Activated CD8-positive, alpha-beta memory T cell treated with anti-CD3 and anti-CD28 coated beads, Interleukin-2, amount 50 U/mL, for 24 hours (primary cell): ENCODE results near the gene XRCC2.
"Not testable (repeated sequence)": the region's sequence is repeated elsewhere in the genome, so short reads cannot be mapped to it uniquely, and the experiment has no call there.

Experiments
- DNase-seq: peaks from one replicate; pipeline ENCODE4 v3.0.0-alpha.2; 2020; ENCODE audit errors: extremely low read depth

XRCC2 gene

DNA sequence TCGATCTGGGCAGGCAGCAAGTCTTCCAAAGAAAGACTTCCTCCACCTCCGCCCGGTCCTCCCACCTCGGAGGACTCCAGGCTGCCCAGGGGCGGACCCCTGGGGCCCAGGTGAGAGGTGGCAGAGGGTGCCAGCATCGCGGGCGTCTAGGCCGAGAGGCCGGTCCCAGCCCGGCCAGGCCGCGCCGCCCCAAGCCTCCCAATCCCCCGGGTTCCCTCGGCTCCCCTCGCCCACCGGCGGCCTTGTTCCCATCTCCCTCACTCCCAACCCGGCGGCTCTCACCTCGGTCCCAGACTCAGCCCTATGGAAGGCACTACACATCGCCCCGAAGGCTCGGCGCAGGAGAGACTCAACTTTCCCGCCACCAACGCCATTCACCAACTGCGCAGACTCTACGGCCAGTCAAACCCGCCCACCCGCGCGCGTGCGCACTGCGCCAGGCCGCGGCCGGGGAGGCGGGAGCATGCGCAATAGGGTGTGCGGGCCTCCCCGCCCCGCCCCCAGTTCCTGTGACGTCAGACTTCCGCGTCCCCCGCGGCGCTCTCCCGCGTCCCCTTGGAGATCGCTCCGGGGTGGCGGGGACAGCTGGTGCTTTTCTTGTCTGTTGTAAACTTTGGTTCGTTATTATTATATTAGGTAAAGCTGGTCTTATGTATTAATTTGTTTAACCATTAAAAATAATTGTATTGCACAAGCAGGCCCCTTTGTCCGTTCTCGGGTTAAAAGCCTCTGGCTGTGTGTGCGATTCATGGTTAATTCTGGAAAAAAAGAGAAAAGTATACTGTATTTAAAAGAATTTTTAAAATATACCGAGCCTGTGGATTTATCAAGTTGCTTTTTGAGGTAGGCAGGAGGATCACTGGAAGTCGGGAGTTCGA lies at the start of gene XRCC2:
XRCC2 (minus strand) TSS at position 383 of the 878 bp plus-strand sequence; CDS start at position 321, 62 bp downstream.
- DNase-seq: peak; percentile 82

DNA sequence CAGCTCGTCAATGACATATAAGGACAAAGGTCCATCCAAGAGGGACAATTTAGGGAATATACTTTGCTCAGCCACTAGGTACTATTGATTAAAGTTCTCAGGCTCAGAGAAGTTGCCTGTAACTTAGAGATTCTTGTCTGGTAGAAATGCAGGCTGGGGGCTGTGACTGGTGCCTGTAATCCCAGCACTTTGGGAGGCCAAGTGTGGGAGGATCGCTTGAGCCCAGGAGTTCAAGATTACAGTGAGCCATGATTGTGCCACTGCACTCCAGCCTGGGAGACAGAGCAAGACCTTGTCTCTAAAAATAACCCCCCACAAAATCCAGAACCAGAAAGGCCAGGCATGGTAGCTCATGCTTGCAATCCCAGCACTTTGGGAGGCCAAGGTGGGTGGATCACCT lies 47.4 kb upstream of the XRCC2 start:
- DNase-seq: no peak

DNA sequence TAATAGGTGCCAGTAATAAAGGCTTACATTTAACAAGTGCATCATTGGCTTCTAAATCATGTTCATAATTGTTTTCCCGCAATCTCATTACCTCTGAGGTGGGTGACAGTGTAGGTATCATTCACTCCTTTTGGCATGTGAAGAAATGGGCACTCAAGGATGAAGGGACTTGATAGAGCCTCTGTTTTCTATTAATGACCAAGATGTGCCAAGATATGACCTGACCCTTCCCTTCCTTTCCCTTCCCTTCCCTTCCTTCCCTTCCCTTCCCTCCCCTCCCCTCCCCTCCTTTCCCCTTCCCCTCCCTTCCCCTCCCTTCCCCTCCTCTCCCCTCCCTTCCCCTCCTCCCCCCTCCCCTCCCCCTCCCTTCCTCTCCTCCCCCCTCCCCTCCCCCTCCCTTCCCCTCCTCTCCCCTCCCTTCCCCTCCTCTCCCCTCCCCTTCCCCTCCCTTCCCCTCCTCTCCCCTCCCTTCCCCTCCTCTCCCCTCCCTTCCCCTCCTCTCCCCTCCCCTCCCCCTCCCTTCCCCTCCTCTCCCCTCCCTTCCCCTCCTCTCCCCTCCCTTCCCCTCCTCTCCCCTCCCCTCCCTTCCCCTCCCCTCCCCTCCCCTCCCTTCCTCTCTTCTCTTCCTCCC lies 36.6 kb upstream of the XRCC2 start:
- not testable (repeated sequence) for DNase-seq

DNA sequence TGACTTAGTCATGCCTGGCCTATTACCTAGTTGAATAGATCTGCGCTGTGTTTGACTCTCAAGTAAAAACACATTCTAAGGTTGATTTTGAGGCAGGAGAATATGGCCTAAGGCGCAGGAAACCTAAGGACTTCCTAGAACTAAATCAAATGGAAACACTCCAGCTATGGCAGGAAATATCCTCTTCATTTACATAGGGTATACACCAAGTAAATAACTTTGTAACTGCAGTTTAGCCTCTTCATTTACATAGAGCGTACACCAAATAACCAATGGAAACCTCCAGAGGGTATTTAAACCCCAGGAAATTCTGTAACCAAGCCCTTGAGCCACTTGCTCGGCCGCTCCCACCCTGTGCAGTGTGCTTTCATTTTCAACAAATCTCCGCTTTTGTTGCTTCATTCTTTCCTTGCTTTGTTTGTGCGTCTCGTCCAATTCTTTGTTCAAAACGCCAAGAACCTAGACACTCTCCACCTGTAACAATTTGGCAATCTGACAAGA lies 35.6 kb upstream of the XRCC2 start:
- no peak for DNase-seq

DNA sequence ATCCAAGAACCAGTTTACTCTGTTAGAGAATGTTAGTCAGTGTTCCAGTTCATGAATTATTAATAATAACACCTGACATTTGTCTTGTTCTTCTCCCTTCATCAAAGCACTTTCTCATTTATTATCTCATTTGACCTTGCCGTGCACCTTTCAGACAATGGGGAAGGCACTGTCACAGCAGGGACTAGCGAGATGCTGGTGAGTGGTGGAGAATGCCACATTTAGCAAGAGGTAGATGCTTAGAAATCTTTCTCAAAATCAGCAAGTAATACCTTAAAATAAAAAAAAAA lies 34.2 kb upstream of the XRCC2 start:
- DNase-seq: no peak

DNA sequence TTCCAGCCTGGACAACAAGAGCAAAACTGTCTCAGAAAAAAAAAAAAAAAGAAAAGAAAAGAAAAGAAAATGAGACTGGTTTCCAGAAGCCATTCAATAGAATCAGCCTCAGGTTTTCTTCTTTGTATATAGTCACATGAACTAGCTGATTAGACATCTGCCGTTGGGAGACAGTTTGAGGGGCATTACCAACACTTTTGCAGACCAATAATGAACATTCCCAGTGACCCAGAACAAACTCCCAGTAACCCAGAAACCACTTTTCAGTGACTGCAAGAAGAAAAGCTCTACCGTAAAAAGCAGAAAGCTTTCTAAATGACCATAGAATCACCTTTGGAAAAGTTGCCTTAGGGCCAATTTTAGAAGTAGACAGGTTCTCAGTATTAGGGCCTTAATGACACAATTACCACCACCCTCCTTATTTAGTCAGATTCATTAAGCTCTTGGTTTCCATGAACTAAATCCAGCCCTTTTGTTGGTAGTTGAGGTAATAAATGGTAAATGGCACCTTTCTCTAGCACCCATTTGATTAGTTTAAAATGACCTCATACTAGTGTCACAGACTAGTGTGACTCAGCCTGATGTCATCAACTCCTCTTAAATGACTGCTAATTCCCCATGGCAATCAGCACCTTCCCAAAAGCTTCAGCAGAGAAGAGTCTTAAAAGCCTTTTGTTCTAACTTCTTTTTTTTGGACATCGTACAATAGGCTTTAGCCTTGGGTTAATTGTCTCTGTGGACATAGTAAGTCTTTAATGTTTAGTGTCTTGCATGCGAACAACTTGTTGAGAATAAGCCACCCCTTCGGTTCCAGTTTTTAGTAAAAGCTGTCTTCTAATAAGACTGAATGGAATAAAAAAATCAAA lies 33.6 kb upstream of the XRCC2 start:
- DNase-seq: no peak

DNA sequence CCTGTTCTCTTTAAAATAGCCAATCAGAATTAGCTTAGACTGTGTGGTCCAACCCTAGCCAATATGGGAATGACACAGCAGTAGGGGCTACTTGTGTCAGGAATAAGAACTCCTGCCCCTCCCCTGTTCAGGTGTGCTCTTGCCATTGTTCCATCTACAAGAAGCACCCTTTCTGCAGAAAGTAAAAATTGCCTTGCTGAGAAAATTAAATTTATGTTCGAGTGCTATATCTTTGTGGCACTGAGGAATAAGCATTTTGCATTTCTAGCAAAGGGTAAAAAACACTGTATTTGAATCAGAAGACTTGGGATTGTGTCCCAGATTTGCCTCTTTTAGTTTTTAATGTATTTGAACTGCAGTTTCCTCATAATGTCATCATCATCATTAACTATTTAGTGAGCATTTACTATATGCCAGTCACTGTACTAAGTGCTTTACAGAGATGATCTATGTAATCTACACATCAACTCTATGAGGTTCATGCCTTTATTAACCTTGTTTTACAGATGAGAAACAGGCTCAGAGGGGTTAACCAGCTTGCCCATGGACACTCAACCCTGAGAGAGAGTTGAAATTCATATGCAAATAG lies 28.9 kb upstream of the XRCC2 start:
- no peak for DNase-seq

DNA sequence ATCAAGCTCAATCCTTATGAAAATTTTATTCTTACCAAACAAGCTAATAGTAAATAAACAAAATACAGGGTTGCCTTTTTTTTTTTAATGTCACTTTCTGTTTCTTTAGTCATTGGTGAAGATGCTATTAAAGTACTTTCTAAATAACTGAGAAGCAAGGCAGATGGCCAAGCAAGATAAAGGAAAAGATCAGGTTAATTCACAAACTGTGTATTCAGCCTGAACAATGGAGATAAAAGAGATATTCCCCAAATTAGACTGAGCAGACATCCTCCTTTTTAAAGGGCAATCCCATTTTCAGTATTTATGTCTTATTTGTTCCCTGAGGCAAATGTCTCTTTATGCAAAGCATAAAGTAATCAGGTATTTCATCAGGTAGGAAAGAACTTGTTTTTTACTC lies 23.1 kb upstream of the XRCC2 start:
- DNase-seq: no peak

DNA sequence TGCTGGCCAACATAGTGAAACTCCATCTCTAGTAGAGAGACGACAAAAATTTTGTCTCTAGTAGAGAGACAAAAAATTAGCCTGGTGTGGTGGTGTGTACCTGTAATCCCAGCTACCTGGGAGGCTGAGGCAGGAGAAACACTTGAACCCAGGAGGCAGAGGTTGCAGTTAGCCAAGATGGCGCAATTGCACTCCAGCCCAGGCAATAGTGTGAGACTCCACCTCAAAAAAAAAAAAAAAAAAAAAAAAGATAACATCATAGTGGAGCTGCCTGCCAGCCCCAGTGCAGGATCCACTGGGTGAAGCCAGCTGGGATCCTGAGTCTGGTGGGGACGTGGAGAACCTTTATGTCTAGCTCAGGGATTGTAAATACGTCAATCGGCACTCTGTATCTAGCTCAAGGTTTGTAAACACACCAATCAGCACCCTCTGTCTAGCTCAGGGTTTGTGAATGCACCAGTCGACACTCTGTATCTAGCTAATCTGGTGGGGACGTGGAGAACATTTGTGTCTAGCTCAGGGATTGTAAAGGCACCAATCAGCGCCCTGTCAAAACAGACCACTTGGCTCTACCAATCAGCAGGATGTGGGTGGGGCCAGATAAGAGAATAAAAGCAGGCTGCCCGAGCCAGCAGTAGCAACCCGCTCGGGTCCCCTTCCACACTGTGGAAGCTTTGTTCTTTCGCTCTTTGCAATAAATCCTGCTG lies 21.5 kb upstream of the XRCC2 start:
- DNase-seq: not testable (repeated sequence)

DNA sequence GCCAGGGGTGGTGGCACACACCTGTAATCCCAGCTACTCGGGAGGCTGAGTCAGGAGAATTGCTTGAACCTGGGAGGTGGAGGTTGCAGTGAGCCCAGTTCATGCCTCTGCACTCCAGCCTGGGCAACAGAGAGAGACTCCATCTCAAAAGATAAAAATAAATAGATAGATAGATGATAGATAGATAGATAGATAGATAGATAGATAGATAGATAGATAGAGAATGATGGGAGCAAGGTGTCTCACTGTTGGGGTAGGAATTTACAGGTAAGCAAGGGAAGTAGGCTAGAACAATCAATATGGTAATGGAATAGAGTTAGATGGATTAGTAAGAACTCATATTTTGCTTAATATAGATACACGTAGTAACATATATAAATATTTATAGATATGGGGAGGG lies 16.3 kb upstream of the XRCC2 start:
- DNase-seq: not testable (repeated sequence)

DNA sequence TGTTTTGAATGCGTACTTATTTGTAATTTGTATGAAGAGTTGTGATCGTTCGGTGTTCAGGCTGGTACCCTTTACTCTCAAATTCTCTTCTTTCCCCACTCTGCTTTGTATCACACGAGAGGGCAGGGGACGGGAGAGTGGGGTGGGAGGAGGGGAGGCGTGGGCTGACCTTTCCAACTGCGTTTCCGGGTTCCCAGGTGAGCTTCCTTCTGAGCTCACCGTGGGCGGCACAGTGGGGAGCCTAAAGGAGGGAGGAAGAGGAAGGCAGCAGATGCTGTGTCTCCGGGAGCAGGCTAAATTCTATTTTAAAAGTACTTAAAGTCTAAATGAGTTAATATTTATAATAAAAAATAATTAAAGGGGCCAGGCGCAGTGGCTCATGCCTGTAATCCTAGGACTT lies 7.4 kb upstream of the XRCC2 start:
- DNase-seq: no peak

DNA sequence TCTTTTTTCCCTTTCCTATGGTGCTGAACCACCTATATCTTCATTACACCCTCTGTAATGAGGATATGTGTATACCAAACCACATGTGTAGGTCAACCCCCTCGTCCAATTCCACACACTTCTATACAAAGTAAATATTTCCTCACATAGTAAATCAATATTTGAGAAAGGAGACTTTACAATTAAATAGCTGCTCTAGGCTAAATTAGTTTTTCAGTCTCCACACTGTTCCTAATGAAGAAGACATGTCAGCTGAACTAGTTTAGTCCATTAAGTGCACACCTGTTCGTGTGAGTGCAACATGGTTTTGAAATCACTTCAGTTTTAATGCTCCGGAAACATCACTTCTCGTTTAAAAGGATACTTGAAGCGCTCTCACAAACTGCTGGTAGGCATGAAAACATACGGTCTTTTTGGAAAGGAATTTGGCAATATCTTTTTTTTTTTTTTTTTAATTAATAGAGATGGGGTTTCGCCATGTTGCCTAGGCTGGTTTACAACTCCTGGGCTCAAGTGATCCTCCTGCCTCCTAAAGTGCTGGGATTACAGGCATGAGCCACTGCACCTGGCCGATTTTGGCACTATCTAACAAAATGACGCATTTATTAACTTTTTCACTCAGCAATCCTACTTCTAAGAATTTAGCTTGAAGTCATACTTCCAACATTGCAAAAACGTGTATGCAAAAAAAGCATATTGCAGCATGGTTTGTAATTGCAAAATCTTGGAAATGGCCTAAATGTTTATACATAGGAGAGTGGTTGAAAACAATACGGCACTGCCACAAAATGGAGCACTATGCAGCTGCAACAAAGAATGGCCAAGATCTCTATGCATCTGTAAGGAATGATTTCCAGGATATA lies 2.1 kb upstream of the XRCC2 start:
- DNase-seq: no peak

DNA sequence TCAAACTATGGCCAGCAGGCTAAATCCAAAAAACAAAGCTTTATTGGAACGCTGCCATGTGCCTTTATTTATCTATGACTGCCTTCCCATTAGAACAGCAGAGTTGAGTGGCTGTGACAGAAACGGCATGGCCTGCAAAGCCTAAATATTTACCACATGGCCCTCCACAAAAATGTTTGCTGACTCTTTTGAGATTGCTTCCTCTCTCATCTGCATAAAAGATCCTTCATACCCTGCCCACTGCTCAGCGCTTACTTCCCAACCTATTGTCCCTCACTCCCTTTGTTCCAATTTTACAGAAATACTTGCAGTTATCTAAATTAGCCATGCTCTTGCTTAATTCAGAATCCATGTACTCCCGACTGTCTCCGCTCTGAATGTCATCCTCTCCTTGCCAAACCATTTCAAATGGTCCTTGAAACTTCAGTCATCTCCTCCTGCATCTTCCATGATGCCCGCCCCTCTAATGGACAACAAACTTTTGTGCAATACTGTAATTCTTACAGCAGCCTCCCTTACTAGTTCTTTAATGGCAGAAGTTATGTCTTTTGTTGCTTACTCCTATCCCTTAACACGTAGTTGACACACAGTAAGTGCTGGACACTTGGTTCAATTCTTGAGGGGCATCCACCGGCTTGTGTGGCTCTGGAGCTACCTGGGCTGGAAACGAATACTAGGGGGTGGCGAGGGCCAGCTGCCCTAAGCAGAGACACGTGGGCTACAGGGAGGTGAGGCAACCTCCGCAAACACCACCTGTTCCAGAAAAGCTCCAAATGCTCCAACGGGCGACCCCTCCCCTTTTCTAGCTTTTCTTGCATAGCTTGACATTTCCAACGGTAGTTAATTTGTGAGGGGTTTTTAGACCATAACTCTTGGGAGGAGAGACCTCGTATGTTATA lies 832 bp downstream of the XRCC2 start:
- DNase-seq: no peak

DNA sequence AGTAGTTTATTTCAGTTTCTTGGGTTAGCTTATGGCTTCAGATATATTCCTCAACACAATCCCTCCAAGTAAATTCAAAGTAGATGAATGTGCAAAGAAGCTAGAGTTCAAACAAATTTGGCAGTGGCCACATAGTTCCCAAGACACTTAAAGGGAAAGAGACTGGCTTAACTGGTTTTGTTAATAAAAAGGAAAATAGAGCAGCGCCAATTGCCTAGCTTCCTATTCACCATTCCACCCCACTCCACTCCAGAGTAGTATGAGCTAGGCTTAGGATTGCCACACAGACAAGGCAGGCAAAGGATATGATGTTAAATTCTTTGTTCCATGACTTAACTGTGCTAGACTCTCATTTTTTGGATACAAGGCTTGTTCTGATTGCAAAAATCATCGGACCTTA lies 2.0 kb downstream of the XRCC2 start:
- DNase-seq: no peak

DNA sequence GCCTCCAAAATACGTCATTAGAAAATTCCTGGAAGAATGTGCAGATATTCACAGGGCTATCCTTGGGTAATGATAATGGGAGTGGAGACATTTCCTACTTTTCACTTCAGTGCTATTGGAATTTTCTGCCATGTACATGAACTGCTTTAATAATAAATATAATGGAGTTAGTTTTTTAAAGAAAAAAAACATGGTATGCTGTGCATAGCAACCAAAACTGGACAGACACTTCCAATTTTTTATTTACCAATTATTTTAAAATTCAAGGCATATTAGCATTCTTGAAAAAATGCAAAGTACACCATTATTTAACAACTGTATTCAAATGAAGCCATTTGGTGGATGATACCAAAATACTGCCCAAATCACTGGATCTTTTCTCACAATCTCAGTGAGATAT lies 3.3 kb downstream of the XRCC2 start:
- DNase-seq: no peak

DNA sequence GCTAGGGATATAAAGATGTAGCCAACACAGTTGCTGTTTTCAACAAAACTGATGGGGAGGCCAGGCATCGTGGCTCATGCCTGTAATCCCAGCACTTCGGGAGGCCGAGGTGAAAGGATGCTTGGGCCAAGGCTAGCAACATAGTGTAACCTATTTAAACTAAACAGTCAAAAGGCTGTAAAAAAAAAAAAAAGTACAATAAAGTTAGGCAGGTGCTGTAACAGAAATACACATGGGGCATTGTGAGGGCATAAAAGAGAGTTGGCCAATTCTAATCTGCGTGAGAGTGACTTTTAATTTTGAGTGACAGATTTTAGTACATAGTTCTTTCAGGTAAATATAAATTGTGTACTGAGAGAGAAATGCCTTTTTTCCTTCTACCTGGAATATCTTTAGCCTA lies 6.2 kb downstream of the XRCC2 start:
- DNase-seq: no peak

DNA sequence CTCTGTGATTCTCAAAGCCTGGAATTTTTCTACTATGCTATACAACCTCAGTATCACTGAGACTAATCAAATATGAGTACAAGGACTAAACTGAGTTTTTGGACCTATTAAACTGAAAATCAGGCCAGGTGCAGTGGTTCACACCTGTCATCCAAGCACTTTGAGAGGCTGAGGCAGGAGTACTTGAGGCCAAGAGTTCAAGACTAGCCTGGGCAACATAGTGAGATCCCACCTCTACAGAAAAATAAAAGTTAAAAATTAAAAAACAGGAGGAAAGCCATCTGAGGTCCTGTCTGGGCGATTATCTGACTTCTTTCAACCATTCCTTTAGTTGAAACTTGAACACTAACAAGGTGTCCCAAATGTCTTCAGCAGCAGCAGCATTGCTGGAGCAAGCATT lies 7.0 kb downstream of the XRCC2 start:
- DNase-seq: no peak

DNA sequence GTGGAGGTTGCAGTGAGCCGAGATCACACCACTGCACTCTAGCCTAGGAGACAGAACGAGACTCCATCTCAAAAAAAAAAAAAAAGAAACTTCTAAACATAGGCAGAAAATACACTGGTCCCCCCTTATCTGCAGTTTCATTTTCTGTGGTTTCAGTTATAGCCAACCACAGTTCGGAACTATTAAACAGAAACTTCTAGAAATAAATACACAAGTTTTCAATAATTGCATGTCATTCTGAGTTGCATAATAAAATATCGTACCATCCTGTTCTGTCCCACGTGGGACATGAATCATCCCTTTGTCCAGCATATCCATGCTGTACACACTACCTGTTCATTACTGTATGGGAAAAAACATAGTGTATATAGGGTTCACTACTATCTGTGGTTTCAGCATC lies 8.0 kb downstream of the XRCC2 start:
- DNase-seq: no peak

DNA sequence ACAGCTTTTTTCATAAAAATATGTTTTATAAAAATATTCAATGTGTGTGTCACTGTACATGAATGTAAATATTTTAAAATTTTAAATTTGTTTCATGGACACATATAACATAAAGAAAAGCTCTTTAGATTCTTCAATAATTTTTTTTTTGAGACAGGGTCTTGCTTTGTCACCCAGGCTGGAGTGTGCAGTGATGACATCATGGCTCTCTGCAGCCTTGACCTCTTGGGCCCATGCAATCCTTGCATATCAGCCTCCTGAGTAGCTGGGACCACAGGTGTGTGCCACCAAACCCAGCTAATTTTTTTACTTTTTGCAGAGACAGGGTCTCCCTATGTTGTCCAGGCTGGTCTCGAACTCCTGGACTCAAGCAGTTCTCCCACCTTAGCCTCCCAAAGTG lies 9.9 kb downstream of the XRCC2 start:
- no peak for DNase-seq
